GM10847 (cell line): ENCODE measurements around the gene TMUB1.

Experiments used
- POLR2A ChIP-seq: IDR thresholded peaks from 2 replicates; pipeline ENCODE4 v1.6.1; 2011; ENCODE audit not compliant: insufficient read length; ENCODE audit errors: extremely low read depth

TMUB1 gene

GRCh38 chr7:151099486-151100211 lies 16.4 kb upstream of the TMUB1 start:
- TF ChIP-seq POLR2A: no peak

GRCh38 chr7:151095828-151096475 lies 12.7 kb upstream of the TMUB1 start:
- no peak for TF ChIP-seq POLR2A

DNA sequence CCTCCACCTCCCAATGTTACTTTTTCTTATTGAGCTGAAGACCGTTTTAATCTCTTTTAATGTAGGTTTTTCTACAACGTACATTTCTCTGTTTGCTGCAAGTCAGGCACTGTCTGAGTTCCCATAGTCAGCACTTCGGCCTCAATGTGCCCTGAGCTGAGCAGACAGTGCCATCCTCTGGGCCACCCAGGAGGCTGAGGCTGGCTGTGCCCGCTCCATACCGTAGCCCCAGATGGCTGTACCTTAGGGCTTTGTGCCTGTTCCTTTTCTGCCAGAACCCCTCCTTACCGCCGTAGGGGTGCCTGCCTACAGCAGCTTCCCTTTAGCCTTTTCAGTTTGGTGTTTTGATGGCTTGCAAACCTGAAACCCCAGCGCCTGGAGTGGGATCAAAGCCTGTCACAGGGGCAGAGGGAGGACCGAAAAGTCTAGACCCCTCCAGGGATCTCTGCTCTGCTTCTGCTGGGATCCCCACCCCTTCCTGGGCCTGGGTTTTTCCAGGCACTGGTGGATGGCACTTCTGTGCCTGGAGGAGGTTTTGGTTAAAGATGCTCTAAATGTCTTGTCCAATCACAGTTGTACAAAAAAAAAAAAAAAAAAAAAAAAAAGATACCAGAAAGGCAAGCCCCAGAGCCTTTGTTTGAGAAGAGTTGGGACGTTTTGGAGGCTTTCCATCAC lies 12.0 kb upstream of the TMUB1 start:
- no peak for TF ChIP-seq POLR2A

GRCh38 chr7:151094675-151095074 lies 11.4 kb upstream of the TMUB1 start:
- TF ChIP-seq POLR2A: no peak

GRCh38 chr7:151093748-151094147 lies 10.5 kb upstream of the TMUB1 start:
- TF ChIP-seq POLR2A: no peak

- no peak for TF ChIP-seq POLR2A
These were observed 8.7 kb upstream of the TMUB1 start for GRCh38 chr7:151091988-151092387.

DNA sequence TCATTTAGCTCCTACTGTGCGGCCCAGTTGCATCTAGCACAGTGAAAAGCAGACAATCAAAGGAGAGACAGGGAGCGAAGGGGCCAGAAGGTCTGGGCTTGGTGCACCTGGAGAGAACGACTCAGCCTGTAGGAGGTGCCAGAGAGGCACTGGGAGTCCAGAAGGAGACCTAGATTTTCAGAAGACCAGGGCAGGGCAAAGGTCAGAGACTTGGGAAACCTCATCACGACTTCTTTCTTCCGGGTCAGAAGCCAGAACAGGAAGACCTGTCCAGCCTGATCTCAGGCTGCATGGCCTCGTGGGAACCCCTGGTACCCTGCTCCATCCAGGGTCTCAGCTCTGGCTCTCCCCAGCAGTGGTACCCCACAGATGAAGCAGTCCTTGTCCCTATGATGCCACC lies 8.1 kb upstream of the TMUB1 start:
- TF ChIP-seq POLR2A: no peak

- TF ChIP-seq POLR2A: no peak
These were observed 7.7 kb upstream of the TMUB1 start for GRCh38 chr7:151091003-151091402.

DNA sequence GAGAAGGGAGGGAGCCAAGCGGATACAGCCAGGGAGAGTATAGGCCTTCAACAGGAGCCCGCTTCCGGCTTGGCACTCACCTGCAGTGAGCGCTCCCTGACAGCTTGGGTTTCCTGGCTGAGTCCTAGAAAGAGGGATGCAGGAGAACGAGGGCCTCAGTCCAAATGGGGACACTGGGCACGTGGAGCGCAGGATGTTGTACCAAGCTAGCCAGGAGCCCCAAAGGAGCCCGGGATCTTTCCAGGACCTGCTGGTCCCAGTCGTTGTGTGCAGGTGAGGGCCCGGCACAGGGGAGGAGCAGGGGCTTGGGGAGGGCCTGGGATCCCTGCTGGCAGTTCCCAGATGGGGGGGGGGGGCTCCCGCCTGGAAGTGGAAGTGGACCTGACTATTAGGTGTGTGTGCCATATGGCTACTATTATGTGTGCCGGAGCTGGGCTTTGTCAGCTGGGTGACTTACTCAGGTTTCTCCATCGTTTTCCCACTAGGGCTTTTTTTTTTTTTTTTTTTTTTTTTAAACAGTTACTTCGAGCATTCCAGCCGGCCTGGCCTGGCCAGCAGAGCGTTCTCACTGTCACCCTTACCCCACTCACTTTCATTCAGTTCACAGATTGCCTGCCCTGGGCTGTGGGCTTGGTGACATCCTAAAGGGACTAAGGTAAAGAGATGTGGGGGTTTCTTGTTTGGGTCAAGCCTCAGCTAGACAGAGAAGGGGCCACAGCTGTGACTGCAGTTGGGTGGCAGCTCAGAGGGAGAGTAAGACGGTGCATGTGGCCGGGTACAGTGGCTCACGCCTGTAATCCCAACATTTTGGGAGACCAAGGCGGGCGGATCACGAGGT lies 6.8 kb upstream of the TMUB1 start:
- no peak for TF ChIP-seq POLR2A

DNA sequence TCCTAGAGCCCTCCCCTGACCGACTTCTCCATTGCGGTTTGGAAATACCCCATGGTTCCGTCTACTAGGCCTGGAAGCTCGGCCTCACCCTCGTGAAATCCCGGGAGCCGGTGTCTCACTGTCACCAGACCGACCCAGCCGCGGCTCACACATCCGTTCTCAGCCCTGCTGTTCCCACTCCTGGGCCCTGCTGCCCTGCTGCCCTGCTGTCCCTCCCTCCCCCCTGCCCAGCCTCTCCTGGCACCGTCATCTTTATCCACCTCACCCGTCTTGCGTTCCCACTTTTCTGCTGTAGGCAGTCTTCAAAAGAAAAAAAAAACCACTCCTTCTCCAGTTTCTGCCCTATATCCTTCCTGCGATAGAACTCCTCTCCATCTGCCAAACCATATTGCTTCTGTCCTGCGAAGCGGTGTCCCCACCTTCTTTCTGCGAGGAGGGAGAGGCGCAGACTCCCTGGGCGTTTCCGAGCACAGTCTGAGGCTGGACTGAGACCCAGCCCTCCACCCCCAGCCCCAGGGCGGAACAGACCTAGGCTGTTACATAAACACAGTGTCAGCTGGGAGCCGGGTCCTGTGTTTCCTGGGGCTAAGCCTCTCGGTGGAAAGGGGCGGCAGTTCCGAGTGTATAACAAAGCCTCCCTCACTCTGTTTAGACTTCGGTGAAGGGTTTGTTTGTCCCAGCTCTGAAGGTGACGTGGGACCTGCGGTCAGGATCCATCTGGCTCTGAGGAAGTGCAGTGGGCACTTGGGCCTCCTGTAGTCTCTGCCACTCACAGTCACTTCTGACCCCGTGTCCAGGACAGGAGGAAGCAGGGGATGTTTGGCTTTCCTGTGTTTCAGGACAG lies 5.8 kb upstream of the TMUB1 start:
- TF ChIP-seq POLR2A: no peak

GRCh38 chr7:151088019-151088855 lies 4.9 kb upstream of the TMUB1 start:
- TF ChIP-seq POLR2A: no peak

GRCh38 chr7:151087245-151088018 lies 4.1 kb upstream of the TMUB1 start:
- TF ChIP-seq POLR2A: no peak

GRCh38 chr7:151086802-151087244 lies 3.5 kb upstream of the TMUB1 start:
- peak; percentile 6 for TF ChIP-seq POLR2A
